Heart left ventricle (tissue), 13 donors: ENCODE data around the gene ZIC2.
"Not testable (repeated sequence)": the region's sequence is repeated elsewhere in the genome, so short reads cannot be mapped to it uniquely, and the experiment has no call there.

ENCODE experiments used
- CTCF ChIP-seq, 12 donors: fragments of 200-600 bp; sonication (generic) in 4 of 12; IDR thresholded peaks; one replicate each; pipeline versions ENCODE4 v1.5.0 to v1.8.0; 2018 to 2022; ENCODE audit warnings: antibody characterized with exemption in 12 of 12, mild to moderate bottlenecking in 5 of 12
- POLR2A ChIP-seq, 2 donors: fragments of 450-650 bp; IDR thresholded peaks; one replicate each; pipeline ENCODE4 v1.6.1; 2017; ENCODE audit warnings: antibody characterized with exemption in 2 of 2, mild to moderate bottlenecking in 2 of 2, moderate library complexity in 2 of 2
- donor health status: ischemic (EF 13 %, LVEDD 7.1; RV severe dilation, severe dysfunction).
- donor health status: DM: no; HTN: yes; CAD: no.
- donor health status: DM: no; HTN: no; CAD: no.
- donor health status: ischemic (EF 25% LVEDD 6.9; RV normal size, moderate dysfunction).
- donor health status: ischemic (EF 25% LVEDD 5.7; RV mildly dilated, moderate dysfunction).
- donor health status: ischemic (EF 35%, LVEDD 5.7; RV mildly dilated, moderate dysfunction).
- donor health status: nonischemic (EF 11% LVEDD 7.7; RV severe dilation, severe dysfunction).
- donor health status: DM: yes; HTN: yes; CAD: no.
- donor health status: PGD.
- donor health status: ischemic (EF 29% LVEDD 5.4; RV normal size, mild dysfunction).
- donor health status: nonischemic (EF 23%, LVEDD 6.1; RV moderate dilation, normal function).

- TF ChIP-seq CTCF, POLR2A (IDR thresholded peaks at IDR 0.05): not testable (repeated sequence)
These were observed 51.1 kb downstream of the ZIC2 start for GRCh38 chr13:100032642-100033041.
